ENCODE data around the gene DUS1L.

Gene DUS1L

GRCh38 chr17:82064433-82065192 lies 991 bp downstream of the DUS1L start:
- TF ChIP-seq CTCF (IDR thresholded peaks at IDR 0.05; ENCODE audit: low read depth, low read length), result no peak
- peak overlapping the region; percentile 85 for H3K4me3 ChIP-seq (ENCODE audit: low read depth, low read length)

- no peak for TF ChIP-seq CTCF (IDR thresholded peaks at IDR 0.05; ENCODE audit: low read depth, low read length)
These were observed 1.9 kb downstream of the DUS1L start for GRCh38 chr17:82063424-82064415.

GRCh38 chr17:82062984-82063368 lies 2.6 kb downstream of the DUS1L start:
- no peak for TF ChIP-seq CTCF (IDR thresholded peaks at IDR 0.05; ENCODE audit: low read depth, low read length)
- H3K4me3 ChIP-seq (ENCODE audit: low read depth, low read length), result no peak overlapping the region

More at GRCh38 chr17:82063424-82064415, 1.9 kb downstream of the DUS1L start:
- no peak overlapping the region for H3K4me3 ChIP-seq (ENCODE audit: low read depth, low read length)

- H3K4me3 ChIP-seq (ENCODE audit: low read depth, low read length), result no peak overlapping the region
- no peak for TF ChIP-seq CTCF (IDR thresholded peaks at IDR 0.05; ENCODE audit: low read depth, low read length)
These were observed 3.3 kb downstream of the DUS1L start for GRCh38 chr17:82062076-82062983.

GRCh38 chr17:82061047-82061925 lies 4.3 kb downstream of the DUS1L start:
- H3K4me3 ChIP-seq (ENCODE audit: low read depth, low read length), result no peak overlapping the region
- no peak for TF ChIP-seq CTCF (IDR thresholded peaks at IDR 0.05; ENCODE audit: low read depth, low read length)

GRCh38 chr17:82060614-82061013 lies 5.0 kb downstream of the DUS1L start:
- no peak for TF ChIP-seq CTCF (IDR thresholded peaks at IDR 0.05; ENCODE audit: low read depth, low read length)
- no peak overlapping the region for H3K4me3 ChIP-seq (ENCODE audit: low read depth, low read length)

All from WI38 (cell line).